Measurements from ENCODE around the gene PHF23.

Gene PHF23

DNA sequence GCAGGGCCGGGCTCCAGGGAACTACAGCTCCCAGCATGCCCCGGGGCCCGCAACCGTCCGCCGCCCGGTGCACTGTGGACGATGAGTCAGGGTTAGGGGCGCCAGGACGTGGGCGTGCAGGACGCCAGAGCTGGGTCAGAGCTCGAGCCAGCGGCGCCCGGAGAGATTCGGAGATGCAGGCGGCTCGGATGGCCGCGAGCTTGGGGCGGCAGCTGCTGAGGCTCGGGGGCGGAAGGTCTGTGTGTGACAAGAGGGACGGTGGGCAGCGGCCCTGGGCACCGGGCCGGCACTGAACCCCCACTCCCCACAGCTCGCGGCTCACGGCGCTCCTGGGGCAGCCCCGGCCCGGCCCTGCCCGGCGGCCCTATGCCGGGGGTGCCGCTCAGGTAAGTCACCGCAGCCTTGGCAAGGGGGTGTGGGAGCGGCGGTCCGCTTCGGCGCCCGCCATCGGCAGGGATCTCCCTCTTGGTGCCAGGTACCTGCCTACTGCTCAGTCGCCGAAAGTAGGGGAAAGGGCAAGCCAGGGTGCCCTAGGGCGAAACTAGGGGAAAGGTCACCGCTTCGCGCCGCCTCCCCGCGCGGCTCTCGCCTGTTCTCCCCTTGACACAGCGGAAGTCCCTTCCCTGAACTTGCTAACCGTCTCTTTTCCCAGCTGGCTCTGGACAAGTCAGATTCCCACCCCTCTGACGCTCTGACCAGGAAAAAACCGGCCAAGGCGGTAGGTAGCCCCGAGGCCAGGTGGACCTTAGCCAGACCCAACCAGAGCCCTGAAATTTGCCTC, 19.3 kb downstream of the PHF23 start, which contains the start of the genes ACADVL and DLG4:
TSS of gene ACADVL (plus strand) at position 127 of the 781 bp plus-strand sequence. CDS start at position 174, 47 bp downstream.
TSS of gene DLG4 (minus strand) at position 25 of the 781 bp plus-strand sequence.
- peak; percentile 77 to 78 for ATAC-seq

DNA sequence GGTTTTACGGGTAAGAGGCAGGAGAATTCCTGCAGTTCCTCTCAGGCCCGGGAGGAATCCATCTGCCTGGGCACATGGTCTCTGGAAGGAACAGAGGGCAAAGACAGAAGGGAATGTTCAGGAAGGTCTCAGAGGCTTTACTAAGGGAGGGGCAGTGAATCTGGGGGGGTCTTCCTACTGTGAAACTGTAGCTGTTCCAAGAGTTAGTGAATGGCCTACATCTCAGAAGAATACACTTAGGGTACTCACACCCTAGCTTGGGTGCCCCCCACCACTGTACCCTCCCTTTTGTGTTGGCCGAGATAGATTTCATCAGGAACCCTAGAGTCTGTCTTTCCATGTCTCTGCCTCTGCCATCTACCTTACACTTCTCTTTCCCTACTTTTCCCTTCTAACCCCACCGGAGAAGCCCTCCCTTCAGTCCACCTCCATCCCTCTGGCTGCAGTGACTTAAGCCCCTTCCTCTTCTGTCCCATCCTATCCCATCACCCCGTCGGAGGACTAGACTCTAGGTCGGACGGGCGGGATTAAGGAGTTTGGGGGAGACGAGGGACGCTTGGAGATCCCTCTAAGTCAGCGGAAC, 19.9 kb downstream of the PHF23 start:
- ATAC-seq = no peak

GRCh38 chr17:7218758-7219157, 20.5 kb downstream of the PHF23 start:
- no peak for ATAC-seq

- no peak for ATAC-seq
Observed at GRCh38 chr17:7218166-7218565, 21.1 kb downstream of the PHF23 start.

GRCh38 chr17:7217113-7217987, 21.9 kb downstream of the PHF23 start:
- no peak for ATAC-seq

DNA sequence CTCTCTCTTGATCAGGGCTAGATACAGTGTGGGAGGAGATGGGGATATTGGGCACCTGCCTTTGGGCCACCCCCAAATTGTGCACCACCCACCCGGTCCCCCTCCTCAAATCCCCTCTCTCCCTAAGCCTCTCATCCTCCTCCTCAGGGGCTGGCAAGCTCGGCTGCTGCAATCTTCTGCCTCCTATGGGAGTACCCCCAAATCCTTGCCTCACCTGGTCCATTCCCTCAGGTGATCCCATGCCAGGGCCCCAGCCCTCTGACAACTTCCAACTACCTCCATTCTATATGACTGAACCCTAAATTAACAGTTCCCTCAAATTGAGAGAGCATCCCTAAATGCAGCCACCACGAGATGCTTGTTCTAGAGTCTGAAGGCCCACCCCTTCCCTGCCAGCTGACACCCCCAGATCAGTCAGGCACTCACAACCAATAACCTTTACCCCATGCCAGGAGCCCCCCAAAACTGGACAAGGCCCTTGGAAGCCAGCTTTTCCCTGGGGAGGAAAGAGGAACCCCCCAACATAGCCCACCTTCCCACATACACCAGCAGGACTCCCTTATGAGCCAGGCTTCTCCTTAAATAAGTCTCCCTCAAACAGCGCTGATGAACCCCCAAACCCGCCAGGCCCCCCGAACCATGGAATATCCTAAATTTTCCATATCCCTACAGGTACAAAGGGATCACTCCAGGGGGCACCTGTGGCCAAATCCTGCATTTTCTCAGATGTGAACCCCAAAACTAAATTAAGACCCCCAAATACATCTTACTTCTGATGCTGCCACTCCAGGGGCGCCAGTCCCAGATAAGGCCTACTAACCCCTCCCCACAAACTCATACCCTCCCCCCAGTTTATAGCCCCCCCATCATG, 22.8 kb downstream of the PHF23 start:
- no peak for ATAC-seq

DNA sequence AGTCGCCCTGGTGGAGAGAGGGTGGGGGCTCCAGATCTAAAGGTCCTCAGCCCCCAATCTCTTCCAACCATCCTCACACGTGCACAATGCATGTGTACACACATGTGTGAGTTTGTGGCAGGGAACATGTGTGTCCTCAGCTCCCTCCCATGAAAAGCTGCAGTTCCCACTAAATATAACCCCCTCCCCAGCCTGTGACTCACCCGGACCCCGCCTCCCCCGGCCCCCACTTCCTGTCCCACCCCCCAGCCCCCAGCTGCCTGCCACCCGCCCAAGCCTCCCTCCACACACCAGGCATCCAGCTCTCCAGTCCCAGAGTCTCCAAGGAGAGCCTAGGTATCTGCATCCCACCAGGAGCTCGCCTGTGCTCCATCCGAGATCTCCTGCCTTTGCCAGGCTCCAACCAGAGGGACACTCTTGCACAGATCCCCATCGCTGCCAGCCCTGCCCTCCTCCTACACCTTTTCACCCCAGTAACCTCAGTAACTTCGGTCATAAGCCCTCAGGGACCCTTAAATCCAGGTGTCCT, 23.5 kb downstream of the PHF23 start:
- ATAC-seq = no peak

DNA sequence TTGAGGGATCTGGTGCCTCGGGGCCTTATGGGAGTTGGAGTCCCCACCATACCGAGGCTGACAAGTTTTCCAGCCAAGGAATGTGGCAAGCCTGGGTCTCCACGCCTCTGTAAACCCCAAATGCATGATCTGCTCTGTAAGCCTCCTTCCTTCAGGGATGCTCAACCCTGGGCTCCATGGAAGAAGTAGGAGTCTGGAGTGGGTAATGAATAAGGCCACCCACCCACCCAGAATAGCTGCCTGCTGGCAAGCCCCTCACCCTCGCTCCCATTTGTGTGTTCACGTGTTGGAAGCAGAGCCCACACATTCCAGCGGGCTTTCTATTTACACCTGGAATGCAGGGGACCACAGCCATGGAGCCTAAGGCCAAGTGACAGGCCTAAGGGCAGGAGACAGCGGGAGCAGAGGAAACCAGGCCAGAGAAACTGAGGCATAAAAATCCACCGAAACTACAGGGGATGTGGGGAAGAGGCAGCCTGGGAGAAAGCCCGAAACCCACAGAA, 24.1 kb downstream of the PHF23 start:
- ATAC-seq = no peak

DNA sequence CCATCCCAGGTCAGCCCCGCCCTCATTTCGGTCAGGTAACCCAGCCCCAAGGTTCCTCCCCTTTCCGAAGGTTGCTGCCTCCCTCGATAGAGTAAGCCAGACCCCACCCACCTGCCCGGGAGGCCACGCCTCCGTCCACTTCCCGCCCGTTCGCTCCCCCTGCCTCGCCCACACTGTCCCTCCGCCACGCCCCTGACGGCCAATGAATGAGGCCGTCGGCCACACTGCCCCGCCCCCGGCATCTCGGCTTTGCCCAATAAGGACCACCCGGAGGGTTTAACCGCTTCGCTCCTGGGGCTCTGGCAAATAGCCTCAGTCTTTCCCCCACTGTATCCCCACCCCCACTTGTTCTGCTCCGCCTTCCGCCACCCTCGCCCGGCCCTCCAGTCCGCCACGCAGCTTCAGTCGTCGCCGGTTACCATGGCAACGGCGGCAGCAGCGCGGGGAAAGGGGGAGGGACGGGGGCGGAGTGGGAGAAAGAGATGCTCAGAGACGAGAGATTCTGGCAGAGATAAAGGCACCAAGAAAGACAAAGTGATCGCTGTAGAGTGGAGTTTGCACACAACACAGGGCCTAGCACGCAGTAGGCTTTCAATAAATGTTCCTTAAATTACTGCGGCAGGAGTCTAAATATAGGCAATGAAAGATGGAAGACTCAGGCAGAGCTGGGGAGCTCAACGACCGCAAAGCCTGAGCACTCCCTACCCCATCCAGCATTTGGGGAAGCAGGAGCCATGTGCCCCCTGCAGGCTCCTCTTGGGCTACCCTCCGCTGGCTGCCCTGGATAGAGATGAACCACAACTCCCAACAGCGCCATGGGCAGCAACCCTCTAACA, 24.7 kb downstream of the PHF23 start:
- peak; percentile 78 to 81 for ATAC-seq

DNA sequence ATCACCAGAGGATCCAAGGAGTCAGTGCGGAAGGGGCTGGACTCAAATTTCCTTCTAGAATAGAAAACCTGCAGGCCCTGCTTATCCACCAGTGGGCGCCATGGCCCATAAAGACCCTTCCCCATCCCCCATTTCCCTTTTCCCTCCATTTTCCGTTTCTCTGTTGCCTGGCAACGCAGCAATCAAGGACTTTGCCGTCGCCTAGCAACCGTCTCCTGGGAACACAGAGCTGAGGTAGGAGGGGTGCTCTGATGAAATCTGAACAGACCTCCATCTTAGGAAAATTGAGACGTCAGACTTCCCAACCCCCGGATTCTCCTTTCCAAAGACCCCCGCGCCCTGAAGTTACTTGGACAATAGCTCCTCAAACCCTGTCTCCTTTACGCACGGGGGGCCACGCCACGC, 25.4 kb downstream of the PHF23 start:
- ATAC-seq = no peak

DNA sequence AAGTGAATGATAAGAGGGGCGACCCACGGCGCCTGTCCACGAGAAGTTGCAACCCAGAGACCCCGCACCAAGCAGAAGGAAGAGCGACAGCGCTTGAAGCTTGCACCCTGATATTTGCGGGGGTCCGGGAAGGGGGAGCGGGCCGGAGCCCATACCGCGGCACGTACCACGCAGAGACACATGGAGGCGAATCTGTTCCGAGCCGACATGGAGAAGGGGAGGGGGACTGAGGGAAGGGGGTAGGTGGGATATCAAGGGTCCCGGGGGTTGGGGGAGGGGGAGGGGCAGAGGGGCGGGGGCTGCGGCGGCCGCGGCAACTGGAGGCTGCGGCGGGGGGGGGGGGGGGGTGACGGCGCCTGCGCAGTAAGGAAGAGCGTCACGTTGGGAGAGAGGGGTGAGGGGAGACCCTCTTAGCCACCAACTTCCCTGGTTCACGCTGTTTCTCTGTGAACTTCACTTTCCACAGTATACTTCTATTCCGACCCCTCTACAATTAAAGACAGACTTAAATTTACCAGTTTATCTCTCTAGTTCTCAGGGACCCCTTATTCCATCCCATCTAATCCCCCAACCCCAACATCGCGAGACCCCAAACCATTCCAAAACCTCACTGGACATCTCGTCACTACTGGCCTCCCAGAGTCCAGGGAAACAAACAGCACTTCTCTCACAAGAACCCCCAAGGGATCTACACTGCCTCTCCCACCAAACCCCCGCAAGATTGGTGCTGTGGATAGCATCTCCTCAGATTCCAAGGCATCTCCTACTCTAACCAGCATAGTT, 27.6 kb downstream of the PHF23 start:
- ATAC-seq = no peak

- no peak for ATAC-seq
Observed at GRCh38 chr17:7208754-7209460, 30.4 kb downstream of the PHF23 start.

DNA sequence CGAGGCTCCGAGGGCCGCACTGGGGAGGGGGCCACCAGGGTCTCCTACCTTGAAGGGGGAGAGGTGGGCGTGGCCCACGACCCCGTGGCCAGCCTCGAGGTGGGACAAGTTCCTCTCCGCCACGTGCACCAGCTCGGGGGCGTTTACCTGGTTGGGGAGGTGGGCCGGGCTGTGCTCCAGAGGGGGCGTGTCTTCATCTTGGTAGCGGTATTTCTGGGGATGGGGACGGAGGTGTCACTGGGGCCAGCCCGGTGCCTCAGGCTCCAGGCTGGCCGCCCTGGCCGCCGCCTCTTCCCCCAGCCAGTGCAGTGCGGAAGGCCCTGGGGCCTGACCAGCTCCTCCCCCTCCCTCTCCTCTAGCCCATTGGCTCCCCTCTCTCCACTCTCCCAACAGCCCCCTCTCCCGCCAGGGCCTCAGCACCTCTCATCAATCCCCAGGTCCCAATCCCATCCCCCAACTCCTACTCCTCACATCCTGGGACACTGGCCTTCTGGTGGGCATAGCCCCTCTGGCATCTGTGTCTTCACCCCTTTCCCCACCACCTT, 31.2 kb downstream of the PHF23 start:
- no peak for ATAC-seq

- no peak for ATAC-seq
Observed at GRCh38 chr17:7207120-7208001, 31.9 kb downstream of the PHF23 start.

DNA sequence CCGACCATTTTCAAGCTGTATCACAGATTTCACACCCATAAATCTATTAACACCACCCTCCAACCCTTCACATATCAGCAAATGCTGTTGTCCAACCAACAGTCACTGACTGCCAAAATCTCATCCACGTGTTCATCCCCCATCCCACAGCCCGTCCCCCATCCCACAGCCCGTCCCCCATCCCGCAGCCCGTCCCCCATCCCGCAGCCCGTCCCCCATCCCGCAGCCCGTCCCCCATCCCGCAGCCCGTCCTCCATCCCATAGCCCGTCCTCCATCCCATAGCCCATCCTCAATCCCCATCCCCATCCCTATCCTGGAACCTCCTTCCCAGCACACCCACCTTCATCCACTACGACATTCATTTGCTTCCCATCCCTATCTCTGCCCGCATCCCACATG, 33.7 kb downstream of the PHF23 start:
- no peak for ATAC-seq

DNA sequence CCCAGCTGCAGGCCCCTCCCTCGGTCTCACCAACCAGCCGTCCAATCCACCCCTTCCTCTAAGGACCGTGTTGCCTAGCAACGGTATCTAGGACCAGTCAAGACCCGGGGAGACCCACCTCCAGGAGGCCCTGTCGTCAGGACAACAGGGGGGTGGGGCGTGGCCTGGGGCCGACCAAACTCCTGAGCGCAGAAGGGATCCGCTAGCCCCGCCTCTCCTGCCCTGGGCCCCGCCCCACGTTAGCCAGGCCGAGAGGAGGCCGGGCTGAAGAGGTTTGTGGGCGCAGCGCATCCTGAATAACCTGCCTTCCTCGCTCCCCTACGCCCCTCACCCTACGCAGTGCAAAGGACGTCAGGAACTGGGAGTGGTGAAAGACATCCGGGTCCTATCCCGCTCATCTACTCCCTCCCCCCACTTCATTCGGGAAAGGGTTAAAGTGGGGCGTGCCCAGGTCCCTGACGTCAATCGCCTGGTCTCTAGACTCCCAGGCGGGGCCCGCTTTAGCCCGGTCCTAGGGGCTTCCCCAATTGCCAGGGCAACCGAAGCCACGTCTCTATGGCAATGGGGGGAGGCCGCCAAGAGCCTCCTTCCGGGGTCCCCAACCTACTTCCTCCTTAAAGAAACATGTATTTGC, 34.3 kb downstream of the PHF23 start:
- peak; percentile 88 to 90 for ATAC-seq

DNA sequence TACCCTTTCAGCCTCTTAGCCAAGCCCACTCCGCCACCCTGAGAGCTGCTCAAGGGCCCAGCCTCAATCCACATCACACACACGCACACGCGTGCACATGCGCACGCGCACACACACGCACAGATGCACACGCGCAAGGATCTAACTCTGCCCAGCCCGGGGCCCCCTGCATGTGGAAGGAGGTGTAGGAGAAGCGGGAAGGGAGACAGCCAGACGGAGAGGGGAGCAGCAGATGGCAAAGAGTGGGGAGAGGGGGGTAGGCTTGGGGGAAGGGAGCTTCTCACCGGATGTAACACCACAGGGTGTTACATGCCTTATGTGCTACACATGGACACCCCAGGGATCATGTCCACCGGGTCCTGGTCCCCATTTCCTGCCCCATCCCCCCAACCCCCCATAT, 34.9 kb downstream of the PHF23 start:
- ATAC-seq = no peak

- ATAC-seq = no peak
Observed at GRCh38 chr17:7203391-7203790, 35.9 kb downstream of the PHF23 start.
